Measurements from ENCODE around the gene SLC25A44.

DNA sequence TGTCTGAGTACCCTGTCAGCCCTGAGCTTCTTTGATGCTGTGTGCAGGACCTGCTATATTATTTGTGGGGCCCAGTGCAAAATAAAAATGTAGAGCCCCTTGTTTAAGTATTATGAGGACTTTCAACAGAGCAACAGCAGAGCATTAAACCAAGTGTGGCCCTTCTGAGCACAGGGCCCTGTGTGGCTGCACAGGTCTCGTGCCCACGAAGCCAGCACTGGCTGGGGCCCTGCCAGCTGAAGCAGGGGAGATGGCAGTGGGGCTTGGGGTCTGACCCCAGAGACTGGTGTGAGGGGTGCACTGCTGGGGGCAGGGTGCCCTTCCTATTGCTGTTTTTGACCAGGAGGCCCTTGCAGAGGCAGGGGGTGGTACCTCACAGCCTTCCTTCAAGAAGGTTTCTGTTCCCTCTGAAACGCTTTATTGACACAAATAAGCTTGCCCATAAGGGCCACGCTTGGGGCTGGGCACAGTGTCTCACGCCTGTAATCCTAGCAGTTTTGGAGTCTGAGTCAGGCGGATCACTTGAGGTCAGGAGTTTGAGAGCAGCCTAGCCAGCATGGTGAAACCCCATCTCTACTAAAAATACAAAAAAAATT lies 42.7 kb upstream of the SLC25A44 start:
- TF ChIP-seq GATA2 (IDR thresholded peaks at IDR 0.05; ENCODE audit: low read depth, low read length) (no peak), GATA3 (IDR thresholded peaks at IDR 0.05; ENCODE audit: low read depth, low read length) (no peak)

Data from SH-SY5Y (cell line).